Measurements from ENCODE around the gene FREM2.

DNA sequence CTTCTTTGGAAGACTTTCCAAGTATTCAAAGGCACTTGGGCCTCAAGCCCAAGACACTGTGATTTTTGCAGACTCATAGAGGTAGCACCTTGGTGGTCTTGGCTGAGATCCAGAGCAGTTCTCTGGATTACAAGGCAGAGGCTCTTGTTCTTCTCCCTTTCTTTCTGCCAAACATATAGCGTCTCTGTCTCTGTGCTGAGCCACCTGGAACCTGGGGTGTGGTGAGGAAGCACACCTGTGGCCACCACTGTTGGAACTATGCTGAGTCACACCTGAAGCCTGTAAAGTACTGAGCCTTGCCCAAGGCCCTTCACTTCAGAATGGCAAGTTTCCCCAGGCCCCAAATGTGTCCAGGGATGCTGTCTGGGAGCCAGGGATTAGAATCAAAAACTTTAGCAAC lies 127.5 kb downstream of the FREM2 start:
- TF ChIP-seq RCOR1 (IDR thresholded peaks at IDR 0.05; ENCODE audit: low read length) (no peak), EZH2phosphoT487 (IDR thresholded peaks at IDR 0.05; ENCODE audit: borderline replicate concordance, low read depth) (no peak), POLR2AphosphoS5 (IDR thresholded peaks at IDR 0.05; ENCODE audit: low read depth, low read length) (no peak)
- TF ChIP-seq, protein P1, sequence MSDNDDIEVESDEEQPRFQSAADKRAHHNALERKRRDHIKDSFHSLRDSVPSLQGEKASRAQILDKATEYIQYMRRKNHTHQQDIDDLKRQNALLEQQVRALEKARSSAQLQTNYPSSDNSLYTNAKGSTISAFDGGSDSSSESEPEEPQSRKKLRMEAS (IDR thresholded peaks at IDR 0.05; ENCODE audit: low read depth), result no peak
- TF ChIP-seq, protein P2, sequence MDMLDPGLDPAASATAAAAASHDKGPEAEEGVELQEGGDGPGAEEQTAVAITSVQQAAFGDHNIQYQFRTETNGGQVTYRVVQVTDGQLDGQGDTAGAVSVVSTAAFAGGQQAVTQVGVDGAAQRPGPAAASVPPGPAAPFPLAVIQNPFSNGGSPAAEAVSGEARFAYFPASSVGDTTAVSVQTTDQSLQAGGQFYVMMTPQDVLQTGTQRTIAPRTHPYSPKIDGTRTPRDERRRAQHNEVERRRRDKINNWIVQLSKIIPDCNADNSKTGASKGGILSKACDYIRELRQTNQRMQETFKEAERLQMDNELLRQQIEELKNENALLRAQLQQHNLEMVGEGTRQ (IDR thresholded peaks at IDR 0.05; ENCODE audit: borderline replicate concordance, low read depth, low read length), result no peak
- TF ChIP-seq, protein P3, sequence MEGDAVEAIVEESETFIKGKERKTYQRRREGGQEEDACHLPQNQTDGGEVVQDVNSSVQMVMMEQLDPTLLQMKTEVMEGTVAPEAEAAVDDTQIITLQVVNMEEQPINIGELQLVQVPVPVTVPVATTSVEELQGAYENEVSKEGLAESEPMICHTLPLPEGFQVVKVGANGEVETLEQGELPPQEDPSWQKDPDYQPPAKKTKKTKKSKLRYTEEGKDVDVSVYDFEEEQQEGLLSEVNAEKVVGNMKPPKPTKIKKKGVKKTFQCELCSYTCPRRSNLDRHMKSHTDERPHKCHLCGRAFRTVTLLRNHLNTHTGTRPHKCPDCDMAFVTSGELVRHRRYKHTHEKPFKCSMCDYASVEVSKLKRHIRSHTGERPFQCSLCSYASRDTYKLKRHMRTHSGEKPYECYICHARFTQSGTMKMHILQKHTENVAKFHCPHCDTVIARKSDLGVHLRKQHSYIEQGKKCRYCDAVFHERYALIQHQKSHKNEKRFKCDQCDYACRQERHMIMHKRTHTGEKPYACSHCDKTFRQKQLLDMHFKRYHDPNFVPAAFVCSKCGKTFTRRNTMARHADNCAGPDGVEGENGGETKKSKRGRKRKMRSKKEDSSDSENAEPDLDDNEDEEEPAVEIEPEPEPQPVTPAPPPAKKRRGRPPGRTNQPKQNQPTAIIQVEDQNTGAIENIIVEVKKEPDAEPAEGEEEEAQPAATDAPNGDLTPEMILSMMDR (IDR thresholded peaks at IDR 0.05), result no peak
- TF ChIP-seq, protein P4, sequence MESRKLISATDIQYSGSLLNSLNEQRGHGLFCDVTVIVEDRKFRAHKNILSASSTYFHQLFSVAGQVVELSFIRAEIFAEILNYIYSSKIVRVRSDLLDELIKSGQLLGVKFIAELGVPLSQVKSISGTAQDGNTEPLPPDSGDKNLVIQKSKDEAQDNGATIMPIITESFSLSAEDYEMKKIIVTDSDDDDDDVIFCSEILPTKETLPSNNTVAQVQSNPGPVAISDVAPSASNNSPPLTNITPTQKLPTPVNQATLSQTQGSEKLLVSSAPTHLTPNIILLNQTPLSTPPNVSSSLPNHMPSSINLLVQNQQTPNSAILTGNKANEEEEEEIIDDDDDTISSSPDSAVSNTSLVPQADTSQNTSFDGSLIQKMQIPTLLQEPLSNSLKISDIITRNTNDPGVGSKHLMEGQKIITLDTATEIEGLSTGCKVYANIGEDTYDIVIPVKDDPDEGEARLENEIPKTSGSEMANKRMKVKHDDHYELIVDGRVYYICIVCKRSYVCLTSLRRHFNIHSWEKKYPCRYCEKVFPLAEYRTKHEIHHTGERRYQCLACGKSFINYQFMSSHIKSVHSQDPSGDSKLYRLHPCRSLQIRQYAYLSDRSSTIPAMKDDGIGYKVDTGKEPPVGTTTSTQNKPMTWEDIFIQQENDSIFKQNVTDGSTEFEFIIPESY (IDR thresholded peaks at IDR 0.05; ENCODE audit: borderline replicate concordance, low read depth), result no peak
